T-helper 2 cell (primary cell): Measurements from ENCODE around the gene DDX60.
"Not testable (repeated sequence)": the region's sequence is repeated elsewhere in the genome, so short reads cannot be mapped to it uniquely, and the experiment has no call there.

Experiments
- DNase-seq, 5 experiments: peaks; one replicate each; pipeline versions ENCODE4 v3.0.0 to v3.0.0-alpha.2; 2012 to 2022
- total RNA-seq, 2 donors: gene quantifications; one replicate each; lab custom pipeline; 2026; lab: John Stamatoyannopoulos, UW

The DDX60 gene
- 37.1 to 70.5 reads per million in 2 donors for total RNA-seq

- DNase-seq, result peak; percentile 60 to 91 (median 76)
Measured at GRCh38 chr4:168318266-168318895, at the start of gene DDX60. Gene DDX60 (minus strand): TSS chr4:168318752. CDS start chr4:168311259, 7,493 bp downstream.

- no peak for DNase-seq
Measured at GRCh38 chr4:168367065-168367464, 48.5 kb upstream of the DDX60 start.

GRCh38 chr4:168362025-168362401, 43.5 kb upstream of the DDX60 start:
- DNase-seq, result no peak

GRCh38 chr4:168361365-168362024, 42.9 kb upstream of the DDX60 start:
- DNase-seq, result no peak

GRCh38 chr4:168360271-168360670, 41.7 kb upstream of the DDX60 start:
- DNase-seq, result no peak

GRCh38 chr4:168357941-168358340, 39.4 kb upstream of the DDX60 start:
- no peak for DNase-seq

GRCh38 chr4:168353746-168354145, 35.2 kb upstream of the DDX60 start:
- DNase-seq, result no peak

GRCh38 chr4:168337550-168337940, 19.0 kb upstream of the DDX60 start:
- DNase-seq, result no peak

GRCh38 chr4:168336837-168337549, 18.4 kb upstream of the DDX60 start:
- no peak for DNase-seq

- no peak for DNase-seq
Measured at GRCh38 chr4:168335621-168336020, 17.1 kb upstream of the DDX60 start.

- no peak for DNase-seq
Measured at GRCh38 chr4:168334053-168334452, 15.5 kb upstream of the DDX60 start.

- not testable (repeated sequence) for DNase-seq
Measured at GRCh38 chr4:168330575-168330974, 12.0 kb upstream of the DDX60 start.

- no peak for DNase-seq
Measured at GRCh38 chr4:168325591-168325990, 7.0 kb upstream of the DDX60 start.

GRCh38 chr4:168321006-168321405, 2.5 kb upstream of the DDX60 start:
- DNase-seq, result no peak

- no peak for DNase-seq
Measured at GRCh38 chr4:168319486-168320019, 1.0 kb upstream of the DDX60 start.

GRCh38 chr4:168317621-168318020, 931 bp downstream of the DDX60 start:
- DNase-seq, result peak in 1 of 5 experiments; percentile 7

GRCh38 chr4:168309781-168310180, 8.8 kb downstream of the DDX60 start:
- DNase-seq, result no peak

- DNase-seq, result no peak
Measured at GRCh38 chr4:168308912-168309311, 9.6 kb downstream of the DDX60 start.

GRCh38 chr4:168306476-168306875, 12.1 kb downstream of the DDX60 start:
- DNase-seq, result no peak

- DNase-seq, result no peak
Measured at GRCh38 chr4:168304744-168305459, 13.7 kb downstream of the DDX60 start.

- not testable (repeated sequence) for DNase-seq
Measured at GRCh38 chr4:168303430-168303829, 15.1 kb downstream of the DDX60 start.

GRCh38 chr4:168293386-168293975, 25.1 kb downstream of the DDX60 start:
- no peak for DNase-seq
